Osteocyte (in vitro differentiated cells): ENCODE data around the gene ING2. TPM values are rescaled to one million over a fixed set of nuclear protein-coding genes. Genes with fewer than 3 reads are reported as not detected.

ENCODE experiments used
- DNase-seq: peaks from one replicate; pipeline ENCODE4 v3.0.0; 2021; ENCODE audit warnings: mixed read lengths; ENCODE audit not compliant: unreplicated experiment; ENCODE audit errors: extremely low spot score
- H3K27ac Mint-ChIP-seq: one replicate; pipeline ENCODE4 v1.8.0; 2021; ENCODE audit warnings: mild to moderate bottlenecking, mixed read lengths; ENCODE audit not compliant: unreplicated experiment
- H3K27me3 Mint-ChIP-seq: one replicate; pipeline ENCODE4 v1.8.0; 2021; ENCODE audit warnings: mixed read lengths; ENCODE audit not compliant: unreplicated experiment
- H3K36me3 Mint-ChIP-seq: one replicate; pipeline ENCODE4 v1.8.0; 2021; ENCODE audit warnings: mixed read lengths; ENCODE audit not compliant: unreplicated experiment
- H3K4me1 Mint-ChIP-seq: one replicate; pipeline ENCODE4 v1.8.0; 2021; ENCODE audit warnings: mixed read lengths; ENCODE audit not compliant: unreplicated experiment
- H3K4me3 Mint-ChIP-seq: one replicate; pipeline ENCODE4 v1.8.0; 2021; ENCODE audit warnings: mild to moderate bottlenecking, moderate library complexity, mixed read lengths; ENCODE audit not compliant: unreplicated experiment
- H3K9me3 Mint-ChIP-seq: one replicate; pipeline ENCODE4 v1.8.0; 2021; ENCODE audit warnings: mixed read lengths; ENCODE audit not compliant: unreplicated experiment
- total RNA-seq: library from RNA; stranded (reverse); gene quantifications from 2 replicates; pipeline ENCODE4 v1.2.1, GENCODE V29; 2021
- TF ChIP-seq, protein P1 (sequence below): fragments of 200-600 bp; sonication (generic); IDR thresholded peaks from 2 replicates; pipeline ENCODE4 v1.5.0; 2021; ENCODE audit warnings: antibody characterized with exemption, mild to moderate bottlenecking, moderate library complexity

ING2 gene
- total RNA-seq, 1 donor from 2014 or later, result 7.0 TPM

DNA sequence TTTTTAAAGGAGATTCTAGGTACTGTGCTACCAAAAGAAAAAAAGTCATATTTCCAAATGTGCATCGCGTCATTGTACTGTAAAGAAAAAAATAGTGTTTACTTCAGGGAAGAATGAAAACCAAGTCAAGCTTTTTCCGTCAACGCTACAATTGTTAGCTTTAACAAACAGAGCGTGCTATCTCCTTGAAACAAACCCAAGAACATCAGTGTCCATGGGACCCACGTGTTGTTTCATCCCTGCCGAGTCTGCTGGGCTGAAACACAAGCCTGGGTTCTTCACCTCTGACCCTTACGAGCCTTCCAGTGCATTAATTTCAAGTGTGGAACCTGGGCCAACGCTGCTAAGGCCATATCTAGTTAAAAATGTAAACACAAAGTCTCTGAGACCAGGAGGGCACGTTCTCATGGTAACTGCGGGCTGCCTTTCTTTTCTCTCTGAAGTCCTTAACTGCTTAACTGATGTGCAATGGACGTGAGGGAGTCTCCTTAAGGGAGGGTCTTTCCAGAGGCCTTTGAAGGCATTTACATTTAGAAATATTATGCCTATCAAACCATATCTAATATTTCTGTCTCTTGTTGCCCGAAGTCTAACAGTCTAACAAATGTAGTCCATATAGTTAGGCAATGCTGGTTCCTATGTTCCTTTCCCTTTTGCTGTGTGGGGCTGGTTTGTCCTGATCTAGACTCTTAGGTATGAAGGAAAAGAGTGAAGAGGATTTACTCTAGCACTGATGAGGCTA is 36.3 kb downstream of the ING2 start:
- no peak overlapping the region for H3K4me3 Mint-ChIP-seq
- no peak for DNase-seq
- no peak overlapping the region for H3K27ac Mint-ChIP-seq

DNA sequence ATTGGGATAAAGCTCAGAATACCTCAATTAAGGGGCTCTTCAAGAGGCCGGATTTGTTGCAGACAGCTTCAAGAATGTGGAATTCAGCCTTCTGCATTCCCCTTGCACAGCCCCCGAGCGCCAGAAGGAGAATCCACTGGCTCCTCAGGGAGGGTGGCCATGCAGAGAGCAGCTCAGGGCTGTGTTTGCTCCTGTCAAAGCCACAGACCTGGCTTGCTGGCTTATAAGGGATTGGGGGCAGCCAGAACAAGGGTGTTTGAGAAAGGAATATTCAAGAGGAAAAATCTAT is 36.8 kb downstream of the ING2 start:
- Mint-ChIP-seq H3K36me3 (no peaks in the 10 kb centered on the region), H3K4me1 (peaks cover 4% of the 10 kb centered on the region), H3K27ac (no peak overlapping the region), H3K9me3 (peaks cover 12% of the 10 kb centered on the region), H3K27me3 (peaks cover 13% of the 10 kb centered on the region), H3K4me3 (no peak overlapping the region)
- DNase-seq, result no peak
- TF ChIP-seq, protein P1, sequence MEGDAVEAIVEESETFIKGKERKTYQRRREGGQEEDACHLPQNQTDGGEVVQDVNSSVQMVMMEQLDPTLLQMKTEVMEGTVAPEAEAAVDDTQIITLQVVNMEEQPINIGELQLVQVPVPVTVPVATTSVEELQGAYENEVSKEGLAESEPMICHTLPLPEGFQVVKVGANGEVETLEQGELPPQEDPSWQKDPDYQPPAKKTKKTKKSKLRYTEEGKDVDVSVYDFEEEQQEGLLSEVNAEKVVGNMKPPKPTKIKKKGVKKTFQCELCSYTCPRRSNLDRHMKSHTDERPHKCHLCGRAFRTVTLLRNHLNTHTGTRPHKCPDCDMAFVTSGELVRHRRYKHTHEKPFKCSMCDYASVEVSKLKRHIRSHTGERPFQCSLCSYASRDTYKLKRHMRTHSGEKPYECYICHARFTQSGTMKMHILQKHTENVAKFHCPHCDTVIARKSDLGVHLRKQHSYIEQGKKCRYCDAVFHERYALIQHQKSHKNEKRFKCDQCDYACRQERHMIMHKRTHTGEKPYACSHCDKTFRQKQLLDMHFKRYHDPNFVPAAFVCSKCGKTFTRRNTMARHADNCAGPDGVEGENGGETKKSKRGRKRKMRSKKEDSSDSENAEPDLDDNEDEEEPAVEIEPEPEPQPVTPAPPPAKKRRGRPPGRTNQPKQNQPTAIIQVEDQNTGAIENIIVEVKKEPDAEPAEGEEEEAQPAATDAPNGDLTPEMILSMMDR, result no peak

More for the DNA sequence above, 36.3 kb downstream of the ING2 start:
- no peaks in the 10 kb centered on the region for H3K36me3 Mint-ChIP-seq
- peaks cover 4% of the 10 kb centered on the region for H3K4me1 Mint-ChIP-seq
- TF ChIP-seq, protein P1, result no peak
- peaks cover 13% of the 10 kb centered on the region for H3K27me3 Mint-ChIP-seq
- H3K9me3 Mint-ChIP-seq, result peaks cover 12% of the 10 kb centered on the region

DNA sequence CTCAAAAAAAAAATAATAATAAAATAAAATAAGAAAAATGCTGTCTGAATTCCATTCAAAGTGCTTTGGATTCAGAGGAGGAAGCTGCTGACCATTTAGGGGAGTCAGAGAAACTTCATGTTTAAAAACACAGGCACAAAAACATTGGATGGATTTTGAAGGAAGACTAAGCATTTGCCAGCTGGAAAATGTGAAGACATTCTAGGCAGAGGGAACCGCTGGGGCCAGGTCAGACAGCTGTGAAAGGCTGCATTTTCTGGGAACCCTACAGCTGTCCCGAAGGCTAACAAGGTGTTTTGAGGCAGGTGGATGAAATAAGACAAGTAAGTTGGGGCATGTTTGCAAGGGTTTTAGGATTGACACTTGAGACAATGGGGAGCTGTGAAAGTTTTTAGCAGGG is 38.6 kb downstream of the ING2 start:
- H3K27ac Mint-ChIP-seq, result no peak overlapping the region
- TF ChIP-seq, protein P1, result no peak

DNA sequence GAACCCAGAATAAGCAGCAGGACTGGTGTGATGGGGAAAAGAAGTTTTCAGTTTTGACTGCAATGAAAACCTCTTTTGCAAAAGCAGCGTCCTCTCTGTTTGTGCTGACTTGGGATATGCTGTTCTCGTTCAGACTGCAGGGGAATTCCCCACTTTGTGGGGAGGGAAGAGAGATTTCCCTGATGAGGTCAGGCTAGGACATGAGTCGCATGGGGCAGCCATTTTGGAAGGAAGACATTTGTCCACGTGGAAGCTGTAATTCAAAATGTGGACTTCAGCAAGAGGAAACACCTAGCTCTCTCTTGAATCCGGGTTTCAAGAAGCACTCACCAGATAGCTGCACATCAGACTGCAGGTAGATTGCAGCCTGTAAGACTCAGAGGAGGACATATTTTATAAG is 39.3 kb downstream of the ING2 start:
- Mint-ChIP-seq H3K4me3 (no peak overlapping the region), H3K27ac (no peak overlapping the region), H3K27me3 (peaks cover 15% of the 10 kb centered on the region), H3K36me3 (no peaks in the 10 kb centered on the region), H3K9me3 (peaks cover 12% of the 10 kb centered on the region), H3K4me1 (peaks cover 4% of the 10 kb centered on the region)
- TF ChIP-seq, protein P1, result no peak
- DNase-seq, result no peak

More for the DNA sequence above, 38.6 kb downstream of the ING2 start:
- peaks cover 15% of the 10 kb centered on the region for H3K27me3 Mint-ChIP-seq
- H3K4me3 Mint-ChIP-seq, result no peak overlapping the region
- peaks cover 12% of the 10 kb centered on the region for H3K9me3 Mint-ChIP-seq
- DNase-seq, result no peak
- H3K36me3 Mint-ChIP-seq, result no peaks in the 10 kb centered on the region
- H3K4me1 Mint-ChIP-seq, result peaks cover 4% of the 10 kb centered on the region

DNA sequence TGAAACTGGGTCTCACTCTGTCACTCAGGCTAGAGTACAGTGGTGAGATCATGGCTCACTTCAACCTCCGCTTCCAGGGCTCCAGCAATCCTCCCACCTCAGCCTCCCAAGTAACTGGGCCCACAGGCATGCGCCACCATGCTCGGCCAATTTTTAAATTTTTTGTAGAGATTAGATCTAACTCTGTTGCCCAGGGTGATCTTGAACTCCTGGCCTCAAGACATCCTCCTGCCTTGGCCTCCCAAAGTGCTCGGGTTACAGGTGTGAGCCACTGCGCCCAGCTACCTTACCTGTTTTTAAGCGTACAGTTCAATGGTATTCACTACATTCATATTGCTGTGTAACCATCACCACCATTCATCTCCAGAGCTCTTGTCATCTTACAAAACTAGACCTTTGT is 41.5 kb downstream of the ING2 start:
- Mint-ChIP-seq H3K4me1 (no peaks in the 10 kb centered on the region), H3K9me3 (peaks cover 12% of the 10 kb centered on the region), H3K4me3 (no peak overlapping the region), H3K27ac (no peak overlapping the region), H3K27me3 (peaks cover 15% of the 10 kb centered on the region), H3K36me3 (no peaks in the 10 kb centered on the region)
- TF ChIP-seq, protein P1, result no peak
- no peak for DNase-seq
